GM21423 (cell line): ENCODE data around the gene XPNPEP1.
A peak's percentile ranks its signal among the peaks of the same experiment; 100 is the strongest.

Source experiments
- ATAC-seq: cut with Tn5 transposase; IDR thresholded peaks from one replicate; pipeline ENCODE4 v1.9.1; 2021; ENCODE audit warnings: mild to moderate bottlenecking, moderate library complexity; ENCODE audit not compliant: unreplicated experiment

XPNPEP1 gene

DNA sequence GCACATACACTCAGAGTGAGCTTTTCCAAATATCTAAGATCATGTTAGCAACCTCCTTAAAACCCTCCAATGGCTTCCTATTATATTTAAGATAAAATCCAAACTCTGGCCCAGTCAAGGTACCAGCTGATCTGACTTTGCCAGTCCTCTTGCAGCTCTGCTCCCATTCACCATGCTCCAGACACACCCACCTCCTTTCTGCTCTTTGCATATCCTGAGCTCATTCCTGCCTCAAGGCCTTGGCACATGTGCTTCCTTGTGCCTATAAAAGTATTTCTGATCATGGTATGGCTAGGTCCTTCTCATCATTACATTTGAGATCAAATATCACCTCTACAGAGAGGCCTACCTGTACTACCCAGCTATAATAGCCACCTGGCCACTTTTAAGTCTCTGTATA lies 27.5 kb downstream of the XPNPEP1 start:
- no peak for ATAC-seq

GRCh38 chr10:109895095-109895818 lies 28.1 kb downstream of the XPNPEP1 start:
- no peak for ATAC-seq

DNA sequence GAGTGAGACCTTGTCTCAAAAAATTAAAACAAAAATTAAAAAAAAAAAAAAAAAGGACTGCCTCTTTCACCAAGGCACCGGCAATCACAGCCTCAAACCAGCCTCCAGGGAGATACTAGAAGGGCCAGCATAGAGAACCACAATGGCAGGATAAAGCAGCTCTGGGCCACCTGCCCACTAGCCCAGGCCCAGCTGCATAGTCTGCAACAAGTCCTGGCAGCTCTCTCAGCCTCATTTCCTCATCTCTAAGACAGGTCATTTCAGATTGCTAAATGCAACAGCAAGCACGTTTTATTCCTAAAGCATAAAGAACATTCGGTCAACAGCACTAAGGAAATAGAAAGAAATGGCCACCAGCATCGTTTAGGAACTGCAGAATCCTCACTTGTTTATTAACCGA lies 28.8 kb downstream of the XPNPEP1 start:
- ATAC-seq, result peak; percentile 44

DNA sequence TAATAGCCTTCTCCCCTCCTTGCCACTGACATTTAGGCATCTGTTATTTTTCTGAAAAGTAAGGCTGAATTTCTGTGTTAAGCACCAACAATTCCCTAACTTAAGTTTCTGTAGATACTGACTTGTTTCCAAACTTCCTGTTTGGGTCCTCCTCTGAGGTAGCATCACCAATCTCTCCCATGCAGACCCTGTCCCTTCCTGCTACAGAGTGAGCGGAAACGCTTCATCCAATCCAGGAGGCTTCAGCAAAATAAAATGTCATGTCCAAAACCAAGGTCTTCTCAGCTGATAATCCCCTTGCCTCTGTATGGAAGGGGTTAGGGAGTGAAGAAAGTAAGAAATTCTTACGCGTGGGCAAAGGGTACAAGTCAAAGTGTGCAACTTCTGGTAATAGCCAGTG lies 29.9 kb downstream of the XPNPEP1 start:
- ATAC-seq, result no peak

DNA sequence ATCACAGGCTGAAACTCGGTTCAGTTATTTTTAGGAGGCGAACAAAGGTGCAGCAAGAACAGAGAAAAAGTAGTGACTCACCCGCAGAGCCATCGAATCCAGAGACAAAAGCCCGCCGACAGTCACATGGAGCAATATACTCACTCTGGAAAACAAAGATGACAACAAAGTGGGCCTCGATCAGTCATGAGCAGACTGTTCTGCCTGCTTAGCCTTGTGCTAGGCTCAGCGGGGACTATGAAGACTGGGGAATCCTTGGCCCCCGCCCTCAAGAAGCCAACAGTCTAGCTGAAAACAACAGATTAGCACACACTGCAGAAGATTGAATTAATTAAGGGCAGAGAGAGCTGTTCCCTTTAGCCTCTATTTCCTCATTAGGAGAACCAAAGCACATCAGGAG lies 30.4 kb downstream of the XPNPEP1 start:
- no peak for ATAC-seq

- ATAC-seq, result no peak
These were observed 31.2 kb downstream of the XPNPEP1 start for GRCh38 chr10:109892117-109892516.

GRCh38 chr10:109891105-109891504 lies 32.2 kb downstream of the XPNPEP1 start:
- ATAC-seq, result no peak

- no peak for ATAC-seq
These were observed 33.4 kb downstream of the XPNPEP1 start for GRCh38 chr10:109889867-109890266.

DNA sequence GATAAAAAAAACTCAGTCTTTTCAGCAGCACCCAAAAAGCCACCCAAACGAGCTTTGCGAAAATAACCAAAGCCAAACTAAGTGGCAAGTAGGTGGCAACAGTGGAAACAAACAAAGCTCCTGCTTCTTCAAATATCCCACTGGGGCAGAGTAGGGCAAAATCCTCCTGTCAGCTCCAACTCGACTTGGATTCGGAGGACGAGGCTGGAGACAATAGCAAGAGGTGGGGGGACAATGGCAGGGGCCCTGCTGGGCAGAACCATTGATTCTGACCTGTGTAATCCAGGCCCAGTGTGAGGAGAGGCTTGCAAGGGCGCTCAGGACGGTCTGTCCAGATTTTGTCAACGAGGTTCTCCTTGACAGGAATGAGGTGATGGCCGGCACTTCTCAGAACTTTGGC lies 35.5 kb downstream of the XPNPEP1 start:
- no peak for ATAC-seq

- no peak for ATAC-seq
These were observed 36.1 kb downstream of the XPNPEP1 start for GRCh38 chr10:109887243-109887642.

DNA sequence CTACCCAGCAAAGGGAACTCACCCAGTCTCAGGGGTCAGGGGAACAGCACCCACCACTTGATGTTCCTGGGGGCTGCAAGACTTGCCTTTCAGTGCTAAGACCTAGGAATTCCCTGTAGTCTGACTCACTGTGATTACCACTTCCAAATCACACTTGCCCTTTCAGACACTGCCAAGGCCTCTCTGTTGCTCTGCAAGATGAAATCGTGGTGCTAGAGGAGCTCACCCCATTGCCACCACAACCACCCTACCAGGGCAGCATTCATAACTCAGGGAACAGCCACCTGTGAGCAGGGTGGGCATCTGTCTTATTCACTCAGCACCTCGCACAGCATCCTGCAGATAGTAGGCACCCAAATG lies 36.5 kb downstream of the XPNPEP1 start:
- ATAC-seq, result no peak

GRCh38 chr10:109886037-109886780 lies 37.1 kb downstream of the XPNPEP1 start:
- ATAC-seq, result no peak

DNA sequence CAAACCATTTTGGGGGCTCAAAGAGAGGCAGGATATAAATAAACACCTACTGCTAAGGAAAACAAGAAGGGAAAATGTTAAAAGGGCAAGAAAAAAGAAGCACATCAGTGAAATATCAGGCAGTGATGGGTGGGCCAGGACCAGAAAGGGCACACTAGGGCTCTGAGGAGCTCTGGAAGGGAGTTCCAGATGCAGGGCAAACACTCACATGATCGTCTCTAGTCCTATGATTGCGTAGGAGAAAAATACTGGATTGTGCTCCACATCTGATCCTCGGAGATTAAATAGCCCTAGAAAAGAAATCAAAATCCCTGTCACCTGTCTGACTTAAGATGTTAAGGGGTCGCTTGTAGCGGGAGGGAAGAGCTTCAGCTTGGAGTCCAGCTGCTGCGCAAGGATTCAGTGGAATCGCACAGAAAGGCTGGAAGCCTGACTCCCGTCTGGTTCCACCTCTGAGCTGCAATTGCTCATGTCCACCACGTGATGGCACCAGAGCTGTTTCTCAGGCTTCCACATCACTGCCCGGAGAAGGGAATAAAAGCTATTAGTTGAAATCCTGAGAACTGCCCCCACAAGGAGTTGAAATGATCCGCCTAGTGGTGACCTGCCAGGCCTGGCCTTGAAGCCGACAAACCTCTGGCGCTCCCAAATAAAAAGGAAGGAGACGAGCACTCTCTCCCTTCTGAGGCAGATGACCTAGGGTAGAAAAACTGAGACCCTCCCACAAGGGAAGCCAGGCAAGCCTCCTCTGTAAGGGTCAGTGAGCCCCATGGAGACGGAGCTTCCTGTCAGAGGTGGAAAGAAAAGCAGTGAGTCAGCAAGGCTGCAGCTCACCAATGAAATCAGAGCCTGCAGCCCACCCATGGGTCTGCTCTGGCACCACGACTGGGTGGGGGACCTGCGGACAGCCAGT lies 39.2 kb downstream of the XPNPEP1 start:
- peak; percentile 70 for ATAC-seq

DNA sequence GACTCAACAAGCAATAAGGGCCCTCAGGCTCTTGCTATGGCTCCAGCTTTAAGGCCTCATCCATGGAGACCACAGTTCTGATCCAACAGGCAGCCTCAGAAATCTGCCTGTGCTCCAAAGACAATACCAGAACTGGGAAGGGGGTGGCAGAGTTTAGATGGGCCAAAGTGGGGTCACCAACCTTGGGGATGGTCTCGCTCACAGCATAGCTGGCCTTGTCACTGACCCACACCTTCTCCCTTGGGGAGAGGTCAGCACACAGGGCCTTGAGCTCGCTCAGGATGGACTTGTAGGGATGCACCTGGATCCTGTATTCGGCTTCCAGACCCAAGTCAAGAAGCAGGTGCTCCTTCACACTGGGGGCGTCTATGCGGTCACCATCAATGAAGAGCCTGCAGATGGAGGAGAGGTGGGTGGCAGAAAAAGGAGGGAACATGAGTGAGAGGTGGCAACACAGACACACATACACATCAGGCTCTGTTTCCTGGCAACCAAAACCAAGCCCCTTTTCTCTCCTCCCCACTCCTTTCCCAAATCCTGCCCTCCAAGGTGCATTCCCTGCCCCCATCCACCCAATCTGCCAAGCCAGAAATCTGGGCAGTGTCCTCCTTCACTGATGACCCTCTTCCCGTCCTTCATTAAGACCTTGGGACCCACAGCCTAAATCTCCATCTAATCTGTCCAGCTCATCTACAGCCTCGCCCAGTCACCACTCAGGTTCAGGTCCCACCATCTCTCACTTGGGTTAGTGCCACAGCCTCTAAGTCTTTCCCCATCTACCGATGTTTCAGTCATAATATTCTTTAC lies 40.9 kb downstream of the XPNPEP1 start:
- no peak for ATAC-seq

- ATAC-seq, result no peak
These were observed 41.6 kb downstream of the XPNPEP1 start for GRCh38 chr10:109881769-109882057.

DNA sequence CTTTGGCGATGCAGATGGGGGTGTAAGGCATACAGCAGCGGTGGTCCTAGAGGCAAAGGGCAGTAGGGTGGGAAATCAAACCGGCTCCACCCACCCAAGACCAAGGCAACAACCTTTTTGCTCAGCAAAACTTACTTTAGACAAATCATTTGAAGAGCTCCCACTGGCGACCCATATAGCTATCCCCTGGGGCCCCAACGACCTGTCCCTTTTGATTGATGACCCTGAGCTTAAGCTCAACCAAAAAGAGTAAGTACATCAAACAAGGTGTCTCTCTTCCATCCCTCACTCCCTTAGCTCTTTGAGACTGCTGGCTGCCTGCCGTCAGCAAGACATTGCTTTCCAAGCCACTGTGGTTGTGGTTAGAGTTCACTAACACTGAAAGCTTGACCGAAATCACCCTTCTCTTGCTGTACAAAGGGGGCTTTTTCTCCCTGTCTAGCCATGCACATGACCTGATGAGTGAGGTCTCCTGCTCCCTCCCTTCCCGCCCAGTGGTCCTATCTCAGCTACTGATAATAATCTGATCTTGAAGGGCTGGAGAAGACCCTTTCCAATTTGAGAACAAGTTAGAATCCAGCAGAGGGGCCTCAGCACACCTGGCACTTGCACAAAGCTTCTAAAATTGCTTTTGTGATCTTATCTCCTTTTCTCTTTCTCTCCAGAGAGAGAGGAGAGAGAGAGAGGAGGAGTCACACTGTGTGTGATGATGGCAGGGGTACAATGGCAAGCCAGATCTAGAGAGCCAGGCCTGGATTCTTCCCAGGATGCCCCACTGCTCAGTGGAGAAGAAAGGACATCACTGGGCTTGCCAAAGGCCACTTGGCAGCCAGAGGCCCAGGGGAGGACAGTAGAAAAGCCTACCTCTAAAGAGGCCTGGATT lies 42.2 kb downstream of the XPNPEP1 start:
- no peak for ATAC-seq

DNA sequence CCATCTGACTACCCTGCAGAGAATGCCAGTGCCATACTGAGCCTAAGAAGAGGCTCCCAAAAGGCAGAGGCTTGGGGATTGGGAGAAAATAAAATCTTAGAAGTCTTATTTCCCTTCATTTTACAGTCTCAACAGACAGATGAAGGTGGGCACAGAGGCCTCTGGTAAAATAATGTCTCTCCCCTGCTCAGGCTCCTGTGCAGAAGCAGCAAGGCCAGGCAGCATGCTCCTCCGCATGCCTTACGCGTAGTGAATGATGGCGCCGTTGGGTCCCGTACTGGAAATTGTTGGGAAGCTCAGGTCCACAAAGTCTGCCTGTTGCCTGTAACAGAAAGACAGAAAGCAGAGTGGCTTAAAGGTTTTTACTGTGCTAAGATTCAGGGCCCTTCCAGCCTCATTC lies 45.8 kb downstream of the XPNPEP1 start:
- no peak for ATAC-seq

DNA sequence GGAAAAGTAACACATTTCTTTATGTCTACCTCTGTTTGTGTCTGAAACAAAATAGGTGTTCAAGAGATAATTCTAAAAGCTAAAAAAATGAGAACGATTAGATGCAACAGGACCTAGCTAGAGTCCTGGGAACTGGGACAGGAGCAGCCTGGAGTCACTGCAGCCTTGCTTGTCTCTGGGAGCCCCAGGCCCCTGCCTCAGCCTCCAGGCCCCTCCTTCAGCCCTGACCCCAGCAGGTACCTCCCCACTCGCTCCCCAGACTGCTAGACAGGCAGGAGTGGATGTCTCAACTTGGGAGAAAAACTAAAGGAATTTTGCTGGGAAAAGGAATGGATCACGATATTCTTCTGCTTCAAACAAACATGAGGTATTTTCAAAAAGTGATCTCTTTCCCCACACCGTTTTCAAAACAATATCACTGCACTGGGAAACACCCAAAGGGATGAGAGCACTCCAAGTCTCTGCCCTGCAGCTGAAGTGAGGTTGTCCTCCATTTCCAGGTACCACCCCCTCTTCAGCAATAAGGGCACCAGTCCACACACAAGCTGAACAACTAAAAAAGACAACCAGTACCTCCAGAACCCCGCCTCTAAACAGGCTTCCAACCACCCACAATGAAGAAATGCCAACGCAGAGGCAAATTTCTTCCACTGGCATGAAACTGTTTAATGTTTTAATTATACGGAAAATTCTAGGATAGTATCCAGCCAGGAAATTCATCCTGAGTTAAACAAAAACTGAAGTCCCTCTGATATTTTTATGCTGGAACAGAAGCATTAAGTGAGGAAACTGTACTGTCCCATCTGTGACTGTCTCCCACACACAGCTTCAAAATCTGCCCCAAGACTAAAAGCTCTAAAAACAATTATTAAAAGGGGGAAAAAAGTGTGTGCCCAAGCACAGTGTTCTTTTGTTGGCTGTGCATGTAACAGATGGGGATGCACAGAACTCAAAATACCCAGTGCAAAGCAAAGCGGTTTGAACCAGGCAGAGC lies 47.2 kb downstream of the XPNPEP1 start:
- ATAC-seq, result no peak

DNA sequence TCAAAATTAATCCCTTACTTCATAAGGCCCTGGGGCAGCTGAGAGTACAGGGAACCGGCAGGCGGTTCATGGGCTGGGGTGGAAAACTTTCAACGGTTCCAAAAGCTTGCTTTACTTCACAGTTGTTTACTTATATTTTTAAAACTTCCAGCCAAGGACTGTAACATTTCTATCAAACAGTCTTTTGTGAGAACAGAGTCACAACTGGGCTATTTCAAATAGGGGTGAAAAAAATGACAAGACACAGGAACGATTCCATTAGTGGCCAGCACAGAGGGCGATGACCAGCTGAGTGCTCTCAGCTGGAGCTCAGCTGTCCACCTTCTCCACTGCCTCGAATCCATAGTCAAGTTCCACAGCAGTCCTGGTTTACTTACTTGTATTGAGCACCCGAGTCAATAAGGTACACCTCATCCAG lies 48.2 kb downstream of the XPNPEP1 start:
- ATAC-seq, result no peak
